GM18951 (cell line): ENCODE measurements around the gene SDSL.

Experiments used
- POLR2A ChIP-seq: IDR thresholded peaks from 4 replicates; pipeline ENCODE4 v1.6.1; 2011; ENCODE audit warnings: mild to moderate bottlenecking; ENCODE audit not compliant: insufficient read length, insufficient read depth; ENCODE audit errors: extremely low read depth
- in situ Hi-C: fragments of 300-500 bp; cut with MboI; formaldehyde crosslinking; loops from one replicate; pipeline ENCODE4 v1.12.0; 2022; ENCODE audit warnings: low sequenced_read_pairs, mixed read lengths, inconsistent platforms; ENCODE audit not compliant: unreplicated experiment

The SDSL gene

GRCh38 chr12:113390064-113391043 is 31.8 kb upstream of the SDSL start:
- in situ Hi-C loops, result no loop called here
- no peak for TF ChIP-seq POLR2A

- in situ Hi-C loops, result no loop called here
- TF ChIP-seq POLR2A, result no peak
These were observed 31.0 kb upstream of the SDSL start for GRCh38 chr12:113391145-113391544.

GRCh38 chr12:113391650-113392337 is 30.4 kb upstream of the SDSL start:
- in situ Hi-C loops, result no loop called here
- no peak for TF ChIP-seq POLR2A

- TF ChIP-seq POLR2A, result no peak
- in situ Hi-C loops, result no loop called here
These were observed 29.7 kb upstream of the SDSL start for GRCh38 chr12:113392520-113392919.

- in situ Hi-C loops, result no loop called here
These were observed 29.1 kb upstream of the SDSL start for GRCh38 chr12:113392988-113393579.

GRCh38 chr12:113393749-113394148 is 28.4 kb upstream of the SDSL start:
- TF ChIP-seq POLR2A, result no peak
- in situ Hi-C loops, result no loop called here

More at GRCh38 chr12:113392988-113393579, 29.1 kb upstream of the SDSL start:
- TF ChIP-seq POLR2A, result no peak

- TF ChIP-seq POLR2A, result no peak
- in situ Hi-C loops, result no loop called here
These were observed 27.1 kb upstream of the SDSL start for GRCh38 chr12:113395119-113395518.

- in situ Hi-C loops, result no loop called here
- TF ChIP-seq POLR2A, result no peak
These were observed 26.0 kb upstream of the SDSL start for GRCh38 chr12:113396200-113396599.

GRCh38 chr12:113396828-113397496 is 25.2 kb upstream of the SDSL start:
- TF ChIP-seq POLR2A, result no peak
- in situ Hi-C loops, result no loop called here

GRCh38 chr12:113397497-113398197 is 24.5 kb upstream of the SDSL start:
- no peak for TF ChIP-seq POLR2A

GRCh38 chr12:113398346-113399290 is 23.6 kb upstream of the SDSL start:
- no peak for TF ChIP-seq POLR2A
- in situ Hi-C loops, result no loop called here

More at GRCh38 chr12:113397497-113398197, 24.5 kb upstream of the SDSL start:
- in situ Hi-C loops, result no loop called here
